GM18502 (cell line): Measurements from ENCODE around the gene RPSA.
"Not testable (repeated sequence)": the region's sequence is repeated elsewhere in the genome, so short reads cannot be mapped to it uniquely, and the experiment has no call there.

ENCODE experiments used
- ATAC-seq: cut with Tn5 transposase; IDR thresholded peaks from one replicate; pipeline ENCODE4 v1.9.1; 2021; ENCODE audit warnings: mild to moderate bottlenecking; ENCODE audit not compliant: unreplicated experiment, poor library complexity

RPSA gene

GRCh38 chr3:39418556-39419225, 12.2 kb downstream of the RPSA start:
- not testable (repeated sequence) for ATAC-seq

DNA sequence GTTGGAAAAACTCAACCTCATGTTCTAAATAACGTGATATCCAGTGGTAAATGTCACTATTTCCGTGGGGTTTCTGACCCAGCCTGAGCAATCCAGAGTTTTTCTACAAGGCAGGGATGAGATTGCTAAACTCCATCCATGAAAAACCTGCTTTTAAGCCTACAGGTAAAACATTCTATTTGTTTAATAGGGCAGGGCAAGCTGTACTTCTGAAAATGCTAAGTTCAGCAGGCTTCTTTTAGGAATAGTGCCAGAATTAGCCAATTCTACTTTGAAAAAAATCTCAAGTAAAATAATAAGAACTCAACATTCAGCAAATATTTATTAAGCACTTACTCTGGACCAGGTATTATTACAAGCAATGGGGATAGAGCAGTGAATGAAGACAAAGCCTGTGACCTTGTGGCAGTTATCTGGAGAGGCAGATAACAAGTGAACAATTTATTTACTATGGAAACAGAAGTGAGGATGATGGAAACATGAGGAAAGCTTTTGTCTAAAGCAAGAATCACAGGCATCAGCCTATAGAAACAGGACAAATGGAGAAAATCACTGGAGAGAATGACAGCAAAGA, 13.3 kb downstream of the RPSA start:
- ATAC-seq: no peak

DNA sequence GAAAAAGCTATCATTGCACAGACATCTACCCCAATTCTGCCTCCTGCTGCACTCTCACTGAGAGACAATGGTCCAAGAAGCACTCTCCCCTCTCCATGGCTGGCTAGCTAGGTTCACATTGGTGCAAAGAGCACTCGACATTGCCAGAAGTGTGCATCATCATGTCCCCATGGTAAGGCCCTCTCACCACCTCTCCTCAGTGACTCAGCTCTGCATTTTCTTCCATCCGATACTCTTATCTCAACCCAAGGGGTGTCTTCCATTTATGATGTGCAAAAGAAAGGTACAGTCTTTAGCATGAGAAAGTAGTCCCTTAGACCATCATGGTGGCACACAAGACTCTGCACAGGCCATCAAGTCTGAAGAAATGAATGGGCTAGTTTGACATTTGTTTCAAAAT, 14.0 kb downstream of the RPSA start:
- ATAC-seq: no peak

DNA sequence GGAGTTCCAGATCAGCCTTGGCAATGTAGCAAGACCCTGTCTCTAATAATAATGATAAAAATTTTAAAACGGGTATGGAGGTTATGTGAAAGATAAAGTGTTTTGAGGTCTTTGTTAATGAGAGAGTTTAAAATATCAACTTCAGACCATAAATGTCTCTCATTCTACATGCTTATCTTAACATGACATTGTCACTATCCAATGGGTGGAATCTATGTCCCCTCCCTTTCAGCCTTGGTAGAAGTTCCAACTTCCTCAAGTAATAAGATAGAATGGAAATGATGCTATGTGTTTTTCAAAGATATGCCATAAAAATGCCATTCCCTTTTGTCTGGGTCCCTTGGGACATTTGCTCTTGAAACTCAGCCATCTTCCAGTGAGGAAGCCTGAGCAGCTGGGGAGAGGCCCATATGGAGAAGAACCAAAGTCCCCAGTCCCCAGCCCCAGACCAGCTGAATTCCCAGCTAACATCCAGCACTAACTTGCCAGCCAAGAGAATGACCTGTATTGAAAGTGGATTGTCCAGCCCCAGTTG, 17.0 kb downstream of the RPSA start:
- no peak for ATAC-seq

DNA sequence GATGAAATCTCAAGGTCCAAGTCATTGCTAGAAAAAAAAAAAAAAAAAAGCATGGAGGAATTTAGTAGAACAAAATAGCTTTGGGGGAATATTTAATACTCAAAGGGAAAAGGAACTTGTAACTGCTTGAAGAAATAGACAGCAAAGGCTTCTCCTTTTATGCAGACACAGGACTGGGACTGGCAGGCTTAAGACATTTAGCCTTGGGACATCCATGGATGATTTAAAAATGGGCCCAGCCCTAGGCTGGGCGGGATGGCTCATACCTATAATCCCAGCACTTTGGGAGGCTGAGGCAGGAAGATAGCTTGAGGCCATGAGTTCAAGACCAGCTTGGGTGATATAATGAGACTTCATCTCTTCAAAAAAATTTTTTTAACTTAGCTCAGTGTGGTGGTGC, 19.8 kb downstream of the RPSA start:
- ATAC-seq: no peak

GRCh38 chr3:39427506-39427905, 21.0 kb downstream of the RPSA start:
- ATAC-seq: no peak

DNA sequence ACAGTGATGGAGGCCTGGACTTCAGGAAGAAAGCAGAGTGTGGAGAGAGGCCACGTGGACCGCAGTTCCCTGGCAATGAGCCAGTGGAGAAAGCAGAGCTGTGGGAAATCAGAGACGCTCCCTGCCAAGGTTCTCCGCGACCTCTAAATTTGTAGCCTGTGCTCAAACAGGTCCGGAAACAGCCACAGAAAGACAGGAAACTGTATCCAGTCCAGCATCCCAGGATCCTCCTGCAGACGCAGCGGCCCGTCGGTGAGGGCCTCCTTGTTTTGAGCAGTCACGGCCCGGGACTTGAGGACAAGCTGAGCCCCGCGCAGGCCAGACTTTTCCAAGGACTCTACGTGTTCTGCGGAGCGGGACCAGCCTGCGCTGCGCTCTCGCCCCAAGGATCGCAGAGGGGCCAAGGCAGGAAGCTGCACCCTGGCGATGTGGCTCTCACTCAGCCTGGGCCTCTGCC, 22.3 kb downstream of the RPSA start:
- ATAC-seq: no peak

- ATAC-seq: no peak
Measured at GRCh38 chr3:39429466-39429865, 22.9 kb downstream of the RPSA start.

DNA sequence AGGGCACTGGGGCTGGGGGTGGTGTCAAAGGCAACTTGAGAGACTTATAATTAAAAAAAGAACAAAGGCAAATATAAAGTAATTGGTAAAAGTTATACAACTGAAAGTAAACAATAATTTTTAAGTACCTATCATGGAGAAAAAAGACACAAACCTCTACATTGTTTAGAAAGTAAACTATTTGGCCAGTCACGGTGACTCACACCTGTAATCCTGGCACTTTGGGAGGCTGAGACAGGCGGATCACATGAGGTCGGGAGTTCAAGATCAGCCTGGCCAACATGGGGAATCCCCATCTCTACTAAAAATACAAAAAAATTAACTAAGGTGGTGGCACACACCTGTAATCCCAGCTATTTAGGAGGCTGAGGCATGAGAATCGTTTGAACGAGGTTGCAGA, 25.8 kb downstream of the RPSA start:
- no peak for ATAC-seq

- no peak for ATAC-seq
Measured at GRCh38 chr3:39433642-39434041, 27.1 kb downstream of the RPSA start.

GRCh38 chr3:39434574-39434973, 28.1 kb downstream of the RPSA start:
- peak; percentile 61 for ATAC-seq

DNA sequence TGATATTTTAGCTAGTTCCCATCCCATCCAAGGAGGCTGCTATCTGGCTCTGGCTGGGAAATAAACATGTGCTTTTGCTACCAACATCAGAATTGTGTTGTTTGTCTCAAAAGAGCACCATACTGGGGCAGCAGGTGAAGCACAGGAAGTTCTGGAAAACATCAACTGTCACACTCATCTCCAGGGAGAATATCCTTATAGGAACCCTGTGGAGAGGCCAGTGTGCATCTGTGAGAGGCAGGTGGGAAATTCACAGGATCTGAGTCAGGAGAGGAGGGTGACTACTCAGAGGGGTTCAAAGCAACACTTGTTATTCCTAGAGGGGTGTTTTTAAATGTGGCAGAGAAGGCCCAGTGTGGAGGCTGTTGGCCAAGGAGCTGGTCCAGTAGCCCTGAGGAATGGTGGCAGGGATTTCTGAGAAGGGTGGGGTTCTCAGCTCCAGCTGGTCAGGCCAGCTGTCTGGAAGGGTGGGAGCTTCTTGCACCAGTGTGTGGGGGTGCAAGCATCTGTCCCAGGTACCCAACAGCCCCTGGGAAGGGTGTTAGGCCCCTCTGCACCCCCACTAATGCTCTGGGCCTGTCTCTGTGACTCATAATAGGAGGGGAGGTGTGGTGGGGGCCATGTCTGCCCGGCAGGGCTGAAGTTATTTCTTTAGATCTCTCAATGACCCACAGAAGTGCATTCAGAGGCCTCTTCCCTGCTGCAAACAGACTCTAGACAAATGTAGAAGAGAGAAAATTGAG, 28.7 kb downstream of the RPSA start:
- no peak for ATAC-seq

- ATAC-seq: no peak
Measured at GRCh38 chr3:39438880-39439279, 32.4 kb downstream of the RPSA start.

GRCh38 chr3:39440316-39440715, 33.8 kb downstream of the RPSA start:
- ATAC-seq: no peak

DNA sequence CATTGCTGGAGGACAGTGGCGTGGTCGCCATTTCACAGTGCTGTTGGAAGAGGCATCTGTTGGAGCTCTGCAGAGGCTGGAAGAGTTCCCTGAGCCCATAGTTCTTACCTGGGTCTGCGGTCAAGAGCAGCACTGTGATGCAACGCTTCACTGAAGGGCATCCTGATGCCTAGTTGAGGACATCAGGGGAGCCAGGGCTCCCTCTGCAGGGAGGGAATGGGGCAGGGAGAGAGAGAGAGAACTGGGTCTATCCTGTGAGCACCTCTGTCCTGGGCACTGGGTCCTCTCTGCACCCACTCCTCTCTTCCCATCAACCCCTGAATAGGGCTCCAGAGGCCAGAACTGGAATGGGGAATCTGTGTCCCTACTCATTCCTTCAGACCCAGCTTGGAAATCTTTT, 37.0 kb downstream of the RPSA start:
- ATAC-seq: no peak

- ATAC-seq: no peak
Measured at GRCh38 chr3:39445927-39446326, 39.4 kb downstream of the RPSA start.

GRCh38 chr3:39446444-39446843, 39.9 kb downstream of the RPSA start:
- no peak for ATAC-seq

DNA sequence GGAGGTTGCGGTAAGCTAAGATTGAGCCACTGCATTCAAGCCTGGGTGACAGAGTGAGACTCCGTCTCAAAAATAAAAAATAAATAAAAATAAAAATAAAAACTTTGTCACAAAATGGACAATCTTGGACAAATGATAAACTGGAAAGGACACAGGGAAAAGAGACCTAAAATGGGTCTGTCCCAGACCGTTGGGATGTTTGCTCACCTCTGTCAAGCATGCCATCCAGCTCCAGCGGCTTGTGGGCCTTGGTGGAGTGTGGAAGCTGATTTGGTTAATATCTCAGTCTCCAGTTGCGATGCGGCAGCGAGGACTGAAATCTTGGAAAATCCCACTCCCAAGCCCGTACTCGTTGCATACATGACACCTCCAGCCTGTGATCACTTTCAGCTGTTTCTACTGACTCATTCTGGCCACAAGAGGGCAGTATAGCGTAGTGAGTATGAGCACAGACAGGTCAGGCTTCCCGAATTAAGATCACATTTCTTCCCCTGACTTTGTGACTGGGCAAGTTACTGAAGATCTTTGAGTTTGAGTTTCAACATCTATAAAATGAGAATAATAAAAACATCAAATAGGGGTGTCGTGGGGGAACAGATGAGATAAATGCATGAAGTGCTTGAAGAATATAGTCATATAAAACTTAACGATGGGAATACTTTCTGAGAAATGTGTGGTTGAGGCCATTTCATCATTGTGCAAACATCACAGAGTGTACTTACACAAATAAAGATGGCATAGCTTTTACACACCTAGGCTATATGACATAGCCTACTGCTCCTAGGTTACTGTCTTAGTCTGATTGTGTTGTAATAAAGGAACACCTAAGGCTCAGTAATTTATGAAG, 41.3 kb downstream of the RPSA start:
- peak; percentile 78 for ATAC-seq

GRCh38 chr3:39448506-39449233, 42.1 kb downstream of the RPSA start:
- ATAC-seq: no peak

GRCh38 chr3:39449796-39450195, 43.3 kb downstream of the RPSA start:
- no peak for ATAC-seq
